Activated CD8-positive, alpha-beta memory T cell treated with anti-CD3 and anti-CD28 coated beads, Interleukin-2, amount 50 U/mL, for 48 hours (primary cell): ENCODE measurements around the gene CCDC24.

ENCODE experiments used
- DNase-seq: peaks from one replicate; pipeline ENCODE4 v3.0.0-alpha.2; 2020

CCDC24 gene

GRCh38 chr1:44029260-44029910 lies 38.0 kb downstream of the CCDC24 start:
- no peak for DNase-seq

- DNase-seq, result peak; percentile 91
Observed at GRCh38 chr1:44029911-44030604, 38.7 kb downstream of the CCDC24 start.

GRCh38 chr1:44030605-44031251 lies 39.3 kb downstream of the CCDC24 start:
- DNase-seq, result peak; percentile 74

- peak; percentile 66 for DNase-seq
Observed at GRCh38 chr1:44031252-44032169, 40.1 kb downstream of the CCDC24 start, which contains the start of gene SLC6A9. Gene SLC6A9 (minus strand): TSS chr1:44031462. CDS start chr1:44024277, 7,185 bp downstream.

GRCh38 chr1:44032170-44032790 lies 40.9 kb downstream of the CCDC24 start:
- DNase-seq, result no peak

GRCh38 chr1:44033041-44033575 lies 41.7 kb downstream of the CCDC24 start:
- no peak for DNase-seq

GRCh38 chr1:44033756-44034155 lies 42.4 kb downstream of the CCDC24 start:
- no peak for DNase-seq

GRCh38 chr1:44034423-44034822 lies 43.0 kb downstream of the CCDC24 start:
- DNase-seq, result no peak

- no peak for DNase-seq
Observed at GRCh38 chr1:44034976-44035716, 43.7 kb downstream of the CCDC24 start.

- DNase-seq, result no peak
Observed at GRCh38 chr1:44035726-44036408, 44.5 kb downstream of the CCDC24 start.

- peak; percentile 71 for DNase-seq
Observed at GRCh38 chr1:44036409-44037139, 45.2 kb downstream of the CCDC24 start.

- no peak for DNase-seq
Observed at GRCh38 chr1:44037154-44037553, 45.8 kb downstream of the CCDC24 start.

GRCh38 chr1:44038876-44039657 lies 47.7 kb downstream of the CCDC24 start:
- DNase-seq, result no peak

- DNase-seq, result no peak
Observed at GRCh38 chr1:44040418-44040817, 49.0 kb downstream of the CCDC24 start.

- DNase-seq, result no peak
Observed at GRCh38 chr1:44040846-44041245, 49.4 kb downstream of the CCDC24 start.

- DNase-seq, result no peak
Observed at GRCh38 chr1:44043176-44044070, 52.0 kb downstream of the CCDC24 start.

- DNase-seq, result no peak
Observed at GRCh38 chr1:44044071-44044801, 52.8 kb downstream of the CCDC24 start.
